ENCODE measurements around the gene EFCAB8.

Gene EFCAB8, protein sequence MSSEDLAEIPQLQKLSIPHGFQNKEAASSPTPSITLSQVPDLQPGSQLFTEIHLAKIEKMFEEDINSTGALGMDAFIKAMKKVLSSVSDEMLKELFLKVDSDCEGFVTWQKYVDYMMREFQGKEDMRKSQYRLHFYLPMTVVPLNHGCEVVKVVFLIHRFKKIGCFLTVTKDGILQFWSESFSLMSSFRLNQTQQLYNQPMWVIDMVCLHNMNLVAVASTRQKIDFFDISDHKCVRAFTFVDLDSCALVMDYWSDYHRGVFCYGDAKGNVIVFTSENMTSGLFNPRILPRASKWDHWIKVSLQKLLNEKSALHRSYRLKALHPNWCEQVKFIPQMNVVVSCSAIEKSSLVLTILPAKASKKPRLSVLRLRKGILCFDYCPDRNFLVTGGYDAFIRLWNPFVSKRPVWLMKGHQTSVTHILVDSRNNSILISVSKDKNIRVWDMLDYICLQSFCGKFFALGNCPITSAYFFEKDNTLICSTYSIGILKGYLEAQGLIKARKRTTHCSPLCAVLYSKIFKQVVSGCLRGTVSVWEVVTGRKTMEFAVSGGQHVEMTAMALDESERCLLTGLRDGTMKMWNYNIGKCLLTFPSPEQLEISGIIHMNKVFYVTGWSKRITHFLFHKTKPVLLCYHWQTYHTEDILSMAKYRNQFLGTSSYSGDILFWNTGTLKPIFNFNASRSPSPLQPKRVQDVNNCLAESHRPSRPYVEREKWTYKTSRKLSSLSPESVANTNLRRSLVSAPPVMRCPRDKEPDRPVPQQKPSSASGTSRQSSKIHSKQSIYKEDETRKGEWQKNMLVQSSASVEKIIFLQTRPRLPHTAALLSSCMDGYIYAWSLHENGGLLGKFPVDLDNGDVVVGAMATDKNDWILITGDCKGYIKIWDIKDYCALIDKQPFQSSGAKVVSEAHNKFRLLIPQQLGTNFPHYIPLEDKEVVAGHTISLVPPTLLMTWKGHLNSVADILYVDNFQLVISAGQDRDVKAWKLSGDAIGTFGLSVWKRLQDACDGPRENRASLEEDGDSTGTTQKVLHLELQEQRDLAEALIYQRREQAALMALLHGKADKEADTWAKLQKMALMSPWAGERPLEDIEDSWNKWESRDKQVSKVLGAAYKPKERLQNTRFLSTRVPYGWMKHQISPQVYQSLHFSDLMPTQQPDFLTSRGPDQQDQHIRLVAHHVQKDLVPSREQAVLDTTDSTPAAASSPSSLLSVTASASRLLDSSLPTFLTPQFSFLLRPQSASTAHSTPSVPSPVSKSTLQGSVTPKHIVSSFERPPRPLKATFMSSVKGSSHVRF

DNA sequence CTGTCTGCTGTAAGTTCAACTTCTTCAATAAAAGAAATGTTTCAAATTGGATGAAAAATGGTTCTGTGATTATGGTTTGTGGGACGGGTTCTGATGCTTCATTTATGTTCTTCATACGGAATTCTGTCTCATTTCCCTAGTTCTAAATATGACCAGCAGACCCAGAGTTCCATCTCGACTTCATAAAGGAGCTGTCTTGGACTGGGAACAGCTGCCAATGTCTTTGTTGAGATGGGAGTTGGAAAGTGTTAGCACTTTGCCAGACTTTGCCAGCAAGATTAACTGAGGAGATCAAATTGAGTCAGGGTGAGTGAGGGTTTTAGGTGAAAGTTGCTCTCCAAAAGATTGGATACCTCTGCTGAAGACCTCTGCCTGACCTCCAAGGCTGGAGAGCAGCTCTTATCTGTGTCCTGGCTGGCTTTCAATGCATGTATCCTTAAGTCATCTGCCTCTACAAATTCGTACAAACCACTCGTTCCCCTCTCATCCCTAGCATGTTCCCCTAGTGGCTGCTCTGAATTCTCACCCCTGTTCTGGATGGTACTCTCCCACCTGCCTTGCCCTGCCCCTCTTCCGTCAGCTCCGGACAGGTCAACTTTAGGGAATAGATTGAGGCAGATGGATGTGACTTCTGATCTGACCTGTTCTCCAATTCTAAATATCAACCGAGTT, at the start of gene EFCAB8:
TSS of gene EFCAB8 (plus strand) at position 223 of the 672 bp plus-strand sequence. CDS start 4,870 bp downstream, outside the sequence.
- TF ChIP-seq, protein P1, sequence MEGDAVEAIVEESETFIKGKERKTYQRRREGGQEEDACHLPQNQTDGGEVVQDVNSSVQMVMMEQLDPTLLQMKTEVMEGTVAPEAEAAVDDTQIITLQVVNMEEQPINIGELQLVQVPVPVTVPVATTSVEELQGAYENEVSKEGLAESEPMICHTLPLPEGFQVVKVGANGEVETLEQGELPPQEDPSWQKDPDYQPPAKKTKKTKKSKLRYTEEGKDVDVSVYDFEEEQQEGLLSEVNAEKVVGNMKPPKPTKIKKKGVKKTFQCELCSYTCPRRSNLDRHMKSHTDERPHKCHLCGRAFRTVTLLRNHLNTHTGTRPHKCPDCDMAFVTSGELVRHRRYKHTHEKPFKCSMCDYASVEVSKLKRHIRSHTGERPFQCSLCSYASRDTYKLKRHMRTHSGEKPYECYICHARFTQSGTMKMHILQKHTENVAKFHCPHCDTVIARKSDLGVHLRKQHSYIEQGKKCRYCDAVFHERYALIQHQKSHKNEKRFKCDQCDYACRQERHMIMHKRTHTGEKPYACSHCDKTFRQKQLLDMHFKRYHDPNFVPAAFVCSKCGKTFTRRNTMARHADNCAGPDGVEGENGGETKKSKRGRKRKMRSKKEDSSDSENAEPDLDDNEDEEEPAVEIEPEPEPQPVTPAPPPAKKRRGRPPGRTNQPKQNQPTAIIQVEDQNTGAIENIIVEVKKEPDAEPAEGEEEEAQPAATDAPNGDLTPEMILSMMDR (IDR thresholded peaks at IDR 0.05; ENCODE audit: insufficient read depth, low read length, missing control alignments), result no peak
- no peak for DNase-seq (ENCODE audit: low read depth, low spot score)
- CTCF ChIA-PET, result no interaction called here
- no peak within 1 kb of the TSS for H3K4me3 ChIP-seq (ENCODE audit: low read depth, low read length)
- POLR2A ChIA-PET, result no interaction called here

DNA sequence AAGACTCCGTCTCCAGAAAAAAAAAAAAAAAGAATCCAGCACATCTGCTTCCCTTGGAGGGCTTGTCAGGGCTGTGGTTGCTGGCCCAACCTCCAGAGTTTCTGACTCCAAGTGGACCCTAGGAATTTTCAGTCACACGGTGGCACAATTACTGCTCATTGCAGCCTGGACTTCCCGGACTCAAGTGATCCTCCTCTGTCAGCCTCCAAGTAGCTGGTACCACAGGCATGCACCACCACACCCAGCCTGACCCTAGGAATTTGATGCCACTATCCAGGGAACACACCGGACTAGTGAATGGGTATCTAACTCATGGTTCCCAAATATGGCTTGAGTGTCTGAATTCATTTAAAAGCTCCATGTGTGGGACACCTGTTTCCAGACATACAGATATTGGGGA, 48.8 kb upstream of the EFCAB8 start:
- ChIA-PET POLR2A (no interaction called here), CTCF (interaction anchor here (2.8 to 4.6 kb wide), 2 partner anchors 20 to 31 kb away, joined by 10 to 24 read pairs; no protein-coding TSS in a partner anchor)
- no peak overlapping the region for H3K4me3 ChIP-seq (ENCODE audit: low read depth, low read length)
- TF ChIP-seq, protein P1 (IDR thresholded peaks at IDR 0.05; ENCODE audit: insufficient read depth, low read length, missing control alignments), result no peak
- no peak for DNase-seq (ENCODE audit: low read depth, low spot score)

DNA sequence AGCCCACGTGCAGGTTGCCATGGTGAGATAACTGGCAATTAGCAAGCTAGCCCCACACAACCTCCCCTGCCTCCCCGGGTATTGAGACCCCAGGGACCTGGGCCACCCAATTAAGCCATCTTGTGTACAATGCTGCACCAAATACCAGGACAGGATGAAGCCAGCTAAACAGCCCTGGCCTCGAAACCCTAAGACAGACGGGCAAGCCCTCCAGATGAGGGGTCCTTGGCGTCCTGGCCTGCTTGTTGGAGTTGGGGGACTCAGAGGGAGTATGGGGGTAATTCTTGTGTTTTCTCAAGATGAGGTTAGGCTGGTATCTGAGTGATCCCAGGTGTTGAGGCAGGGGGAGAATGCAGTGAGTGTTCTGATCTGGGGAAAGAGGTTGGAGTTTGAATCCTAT, 47.8 kb upstream of the EFCAB8 start:
- TF ChIP-seq, protein P1 (IDR thresholded peaks at IDR 0.05; ENCODE audit: insufficient read depth, low read length, missing control alignments), result no peak
- ChIA-PET CTCF (interaction anchor here (2.8 to 4.6 kb wide), 2 partner anchors 21 to 32 kb away, joined by 10 to 24 read pairs; no protein-coding TSS in a partner anchor), POLR2A (no interaction called here)
- no peak overlapping the region for H3K4me3 ChIP-seq (ENCODE audit: low read depth, low read length)
- DNase-seq (ENCODE audit: low read depth, low spot score), result no peak

DNA sequence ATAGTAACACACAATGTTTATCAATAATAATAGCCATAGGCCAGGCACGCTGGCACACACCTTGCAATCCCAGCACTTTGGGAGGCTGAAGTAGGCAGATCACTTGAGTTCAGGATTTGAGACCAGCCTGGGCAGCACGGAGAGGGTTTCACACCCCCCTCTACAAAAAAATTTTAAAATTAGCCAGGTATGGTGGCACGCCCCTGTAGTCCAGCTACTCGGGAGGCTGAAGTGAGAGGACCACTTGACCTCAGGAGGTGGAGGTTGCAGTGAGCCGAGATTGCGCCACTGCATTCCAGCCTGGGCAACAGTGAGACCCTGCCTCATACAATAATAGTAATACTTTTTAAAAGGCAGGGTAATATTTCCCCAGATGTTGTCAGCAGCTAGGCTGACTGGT, 46.8 kb upstream of the EFCAB8 start:
- ChIA-PET CTCF (interaction anchor here (2.8 to 4.6 kb wide), 2 partner anchors 22 to 33 kb away, joined by 10 to 24 read pairs; no protein-coding TSS in a partner anchor), POLR2A (no interaction called here)
- TF ChIP-seq, protein P1 (IDR thresholded peaks at IDR 0.05; ENCODE audit: insufficient read depth, low read length, missing control alignments), result no peak
- H3K4me3 ChIP-seq (ENCODE audit: low read depth, low read length), result no peak overlapping the region
- DNase-seq (ENCODE audit: low read depth, low spot score), result no peak

DNA sequence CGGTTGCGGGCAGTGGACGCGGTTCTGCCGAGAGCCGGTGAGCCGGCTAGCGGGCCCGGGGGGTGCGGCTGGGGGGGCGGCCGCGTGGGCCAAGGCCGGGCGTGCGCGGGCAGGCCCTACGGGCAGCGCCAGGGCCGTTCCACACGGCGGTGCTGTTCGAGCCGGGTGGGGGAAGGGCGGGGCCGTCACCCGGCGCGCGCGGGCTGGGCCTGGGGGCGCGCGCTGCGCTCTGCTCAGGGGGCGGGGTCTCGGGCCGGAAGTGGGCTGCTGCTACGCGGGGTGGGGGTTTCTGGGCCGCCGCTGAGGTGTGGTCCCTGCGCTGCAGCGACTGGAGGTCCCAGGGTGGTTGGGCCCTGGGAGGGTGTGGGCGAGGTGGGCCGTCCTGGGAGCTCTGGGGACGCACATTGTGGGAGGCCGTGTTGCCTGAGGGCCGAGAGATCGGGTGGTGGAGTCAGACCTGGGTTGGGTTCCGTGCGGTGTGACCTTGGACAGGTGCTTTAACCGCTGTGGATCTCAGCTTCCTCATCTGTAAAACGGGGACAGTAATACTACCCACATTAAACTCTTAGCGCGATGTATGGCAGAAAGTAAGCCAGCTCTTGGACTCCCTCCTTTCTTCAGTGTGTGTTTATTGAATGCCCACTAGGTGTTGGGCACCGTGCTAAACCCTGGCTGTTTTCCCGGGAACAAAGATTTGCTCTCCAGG, 38.6 kb upstream of the EFCAB8 start:
- POLR2A ChIA-PET, result interaction anchor here (0.7 to 1.0 kb wide), 2 partner anchors 23 to 27 kb away, joined by 3 to 4 read pairs; no protein-coding TSS in a partner anchor
- TF ChIP-seq, protein P1 (IDR thresholded peaks at IDR 0.05; ENCODE audit: insufficient read depth, low read length, missing control alignments), result no peak
- CTCF ChIA-PET, result interaction anchor here (0.6 to 2.6 kb wide), 5 partner anchors 10 to 836 kb away, joined by 3 to 12 read pairs (median 3); no protein-coding TSS in a partner anchor
- no peak for DNase-seq (ENCODE audit: low read depth, low spot score)
- peak overlapping the region; percentile 83 for H3K4me3 ChIP-seq (ENCODE audit: low read depth, low read length)
